Right lobe of liver (tissue), 6 donors: ENCODE measurements around the gene ERGIC1. TPM values are rescaled to one million over a fixed set of nuclear protein-coding genes. Genes with fewer than 3 reads are reported as not detected.

Source experiments
- ATAC-seq, 4 donors: fragments of 200-7000 bp; cut with Tn5 transposase; one replicate each; pipeline ENCODE4 v1.9.1; 2020; ENCODE audit warnings: mild to moderate bottlenecking in 4 of 4, moderate library complexity in 4 of 4
- DNase-seq, 3 donors: peaks; one replicate each; pipeline ENCODE4 v3.0.0-alpha.2; 2020
- H3K27ac ChIP-seq, 3 donors: fragments of 200-600 bp; one replicate each; pipeline ENCODE4 v1.8.0; 2022
- H3K27me3 ChIP-seq, 2 donors: fragments of 200-600 bp; one replicate each; pipeline ENCODE4 v1.8.0; 2022
- H3K36me3 ChIP-seq, 4 donors: fragments of 200-600 bp; sonication (generic) in 1 of 4; one replicate each; pipeline versions ENCODE4 v1.5.1 to v1.8.0; 2017 to 2022; ENCODE audit warnings: control low read depth in 1 of 4
- H3K4me1 ChIP-seq, 4 donors: fragments of 200-600 bp; sonication (generic) in 1 of 4; one replicate each; pipeline versions ENCODE4 v1.5.1 to v1.8.0; 2017 to 2022; ENCODE audit warnings: control low read depth in 1 of 4
- H3K4me3 ChIP-seq, 3 donors: fragments of 200-600 bp; one replicate each; pipeline ENCODE4 v1.8.0; 2022
- H3K9me3 ChIP-seq, 4 donors: fragments of 200-600 bp; sonication (generic) in 1 of 4; one replicate each; pipeline versions ENCODE4 v1.5.1 to v1.8.0; 2017 to 2022; ENCODE audit warnings: control low read depth in 1 of 4
- POLR2A ChIP-seq: fragments of 450-650 bp; IDR thresholded peaks from one replicate; pipeline ENCODE4 v1.6.1; 2017; ENCODE audit warnings: antibody characterized with exemption, mild to moderate bottlenecking
- WGBS: methylation state at CpG from one replicate; pipeline ENCODE4 v1.1.6; 2018; ENCODE audit warnings: low coverage, low lambda C conversion rate; ENCODE audit not compliant: insufficient coverage; ENCODE audit errors: missing lambda C conversion rate; 5-methylcytosine and 5-hydroxymethylcytosine counted together
- intact Hi-C, 2 donors: fragments of 100-400 bp; cut with DNase I; formaldehyde crosslinking; loops; one replicate each; pipeline versions ENCODE4 v1.11.2 to v1.14.1; 2022
- total RNA-seq, 6 experiments: library from RNA; depleted of rRNA in 2 of 6; stranded (reverse); fragments of >200 nt in 2 of 6; fragmentation: NEBNext Ultra II Directional in 3 of 6; extraction: Animal tissue kit (Norgen Biotek cat#: 25700) in 3 of 6; gene quantifications; one replicate each; pipeline versions ENCODE4 v1.1.0 to v1.2.4, GENCODE V29; 2016 to 2023
- TF ChIP-seq, protein P1 (sequence below), 4 donors: fragments of 200-600 bp in 3 of 4; fragments of 450-650 bp in 1 of 4; IDR thresholded peaks; one replicate each; pipeline versions ENCODE4 v1.5.1 to v1.8.0; 2016 to 2022; ENCODE audit warnings: antibody characterized with exemption in 4 of 4, mild to moderate bottlenecking in 2 of 4
- donor health status: DM: no; HTN: yes; CAD: no.
- donor health status: DM: no; HTN: no; CAD: no.
- donor health status: DM: no; HTN: no; CAD: no.
- donor health status: DM: no; HTN: yes; CAD: no.
- donor health status: DM: no; HTN: yes; CAD: no.

ERGIC1 gene
- total RNA-seq, 6 experiments from 2014 or later = 103 to 264 (median 154) TPM

DNA sequence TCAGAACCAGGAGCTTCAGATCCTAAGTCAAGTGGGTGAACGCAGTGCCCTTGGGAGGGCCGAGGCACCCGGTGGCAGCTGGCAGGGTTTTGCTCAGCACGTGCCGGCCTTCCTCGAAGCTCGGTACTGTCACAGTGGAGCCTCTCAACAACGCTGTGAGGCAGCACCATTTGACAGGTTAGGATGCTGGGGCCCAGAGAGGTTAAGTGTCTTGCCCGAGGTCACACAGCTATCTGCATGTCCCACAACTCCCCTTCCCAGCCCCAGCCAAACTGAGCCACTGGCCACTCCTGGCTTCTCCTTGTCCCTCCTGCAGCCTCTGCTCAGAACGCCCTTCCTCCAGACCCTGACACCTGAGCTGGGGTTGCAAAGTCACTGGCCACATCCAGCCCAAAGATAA is 81.5 kb downstream of the ERGIC1 start:
- intact Hi-C loops = no loop called here
- Histone ChIP-seq H3K27ac (no peak overlapping the region), H3K4me3 (no peak overlapping the region), H3K36me3 (peaks cover 11 to 31% (median 23%) of the 10 kb centered on the region in 4 donors), H3K27me3 (no peaks in the 10 kb centered on the region), H3K9me3 (no peaks in the 10 kb centered on the region), H3K4me1 (no peaks in the 10 kb centered on the region)
- no peak for TF ChIP-seq POLR2A
- TF ChIP-seq, protein P1, sequence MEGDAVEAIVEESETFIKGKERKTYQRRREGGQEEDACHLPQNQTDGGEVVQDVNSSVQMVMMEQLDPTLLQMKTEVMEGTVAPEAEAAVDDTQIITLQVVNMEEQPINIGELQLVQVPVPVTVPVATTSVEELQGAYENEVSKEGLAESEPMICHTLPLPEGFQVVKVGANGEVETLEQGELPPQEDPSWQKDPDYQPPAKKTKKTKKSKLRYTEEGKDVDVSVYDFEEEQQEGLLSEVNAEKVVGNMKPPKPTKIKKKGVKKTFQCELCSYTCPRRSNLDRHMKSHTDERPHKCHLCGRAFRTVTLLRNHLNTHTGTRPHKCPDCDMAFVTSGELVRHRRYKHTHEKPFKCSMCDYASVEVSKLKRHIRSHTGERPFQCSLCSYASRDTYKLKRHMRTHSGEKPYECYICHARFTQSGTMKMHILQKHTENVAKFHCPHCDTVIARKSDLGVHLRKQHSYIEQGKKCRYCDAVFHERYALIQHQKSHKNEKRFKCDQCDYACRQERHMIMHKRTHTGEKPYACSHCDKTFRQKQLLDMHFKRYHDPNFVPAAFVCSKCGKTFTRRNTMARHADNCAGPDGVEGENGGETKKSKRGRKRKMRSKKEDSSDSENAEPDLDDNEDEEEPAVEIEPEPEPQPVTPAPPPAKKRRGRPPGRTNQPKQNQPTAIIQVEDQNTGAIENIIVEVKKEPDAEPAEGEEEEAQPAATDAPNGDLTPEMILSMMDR (IDR thresholded peaks at IDR 0.05) = no peak
- DNase-seq (no peak), ATAC-seq (no peak)
- 80% methylated on average over 1 of the region's 10 CpGs for WGBS

DNA sequence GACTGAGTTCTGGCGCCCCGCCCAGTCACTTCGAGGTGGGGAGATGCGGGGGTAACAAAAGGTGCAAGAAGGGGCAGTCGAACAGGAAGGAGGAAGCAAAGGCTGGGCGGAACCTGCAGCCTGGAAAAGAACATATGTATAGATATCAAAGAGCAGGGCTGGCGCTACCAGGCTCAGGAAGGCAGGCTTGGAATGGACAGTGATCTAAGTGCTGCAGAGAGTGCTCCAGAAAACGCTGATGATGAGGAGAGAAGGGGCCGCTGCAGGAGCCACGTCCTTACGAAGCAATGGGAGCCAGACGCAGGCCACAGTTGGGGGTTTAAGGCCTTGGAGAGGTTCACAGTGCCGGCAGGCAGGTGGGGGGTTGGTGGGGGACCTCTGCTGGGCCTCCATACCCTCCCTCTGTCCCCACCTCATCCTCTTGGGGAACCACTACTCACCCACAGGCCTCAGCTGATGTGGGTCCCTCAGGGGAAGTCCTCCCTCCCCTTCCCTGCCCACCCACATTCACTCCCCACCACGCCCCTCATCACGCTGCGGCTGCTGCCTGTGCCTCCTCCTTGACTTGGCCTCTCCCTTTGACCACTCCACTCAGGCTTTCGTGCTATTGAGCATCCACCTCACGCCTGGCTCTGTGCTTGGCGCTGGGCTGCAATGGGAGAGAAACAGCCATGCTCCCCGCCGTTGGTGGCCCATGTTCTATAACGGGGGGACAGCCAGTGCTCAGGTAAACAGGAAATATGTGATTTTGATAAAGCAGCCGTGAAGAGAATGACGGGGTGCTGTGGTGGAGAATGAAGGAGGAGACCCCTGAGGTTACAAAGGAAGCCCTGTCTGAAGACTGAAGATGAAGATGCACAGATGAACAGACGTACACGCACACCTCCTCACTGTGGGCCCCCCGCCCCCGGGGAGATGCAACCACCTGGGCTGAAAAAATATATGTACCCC is 84.6 kb downstream of the ERGIC1 start:
- intact Hi-C loops = no loop called here
- DNase-seq (no peak), ATAC-seq (peak in 1 of 4 donors; percentile 12)
- Histone ChIP-seq H3K27ac (no peak overlapping the region), H3K4me3 (no peak overlapping the region), H3K4me1 (no peaks in the 10 kb centered on the region), H3K36me3 (peaks cover 11 to 26% (median 22%) of the 10 kb centered on the region in 4 donors), H3K27me3 (no peaks in the 10 kb centered on the region), H3K9me3 (no peaks in the 10 kb centered on the region)
- 55% methylated on average over 15 of the region's 28 CpGs for WGBS
- TF ChIP-seq POLR2A = no peak
- TF ChIP-seq, protein P1 (IDR thresholded peaks at IDR 0.05) = no peak

DNA sequence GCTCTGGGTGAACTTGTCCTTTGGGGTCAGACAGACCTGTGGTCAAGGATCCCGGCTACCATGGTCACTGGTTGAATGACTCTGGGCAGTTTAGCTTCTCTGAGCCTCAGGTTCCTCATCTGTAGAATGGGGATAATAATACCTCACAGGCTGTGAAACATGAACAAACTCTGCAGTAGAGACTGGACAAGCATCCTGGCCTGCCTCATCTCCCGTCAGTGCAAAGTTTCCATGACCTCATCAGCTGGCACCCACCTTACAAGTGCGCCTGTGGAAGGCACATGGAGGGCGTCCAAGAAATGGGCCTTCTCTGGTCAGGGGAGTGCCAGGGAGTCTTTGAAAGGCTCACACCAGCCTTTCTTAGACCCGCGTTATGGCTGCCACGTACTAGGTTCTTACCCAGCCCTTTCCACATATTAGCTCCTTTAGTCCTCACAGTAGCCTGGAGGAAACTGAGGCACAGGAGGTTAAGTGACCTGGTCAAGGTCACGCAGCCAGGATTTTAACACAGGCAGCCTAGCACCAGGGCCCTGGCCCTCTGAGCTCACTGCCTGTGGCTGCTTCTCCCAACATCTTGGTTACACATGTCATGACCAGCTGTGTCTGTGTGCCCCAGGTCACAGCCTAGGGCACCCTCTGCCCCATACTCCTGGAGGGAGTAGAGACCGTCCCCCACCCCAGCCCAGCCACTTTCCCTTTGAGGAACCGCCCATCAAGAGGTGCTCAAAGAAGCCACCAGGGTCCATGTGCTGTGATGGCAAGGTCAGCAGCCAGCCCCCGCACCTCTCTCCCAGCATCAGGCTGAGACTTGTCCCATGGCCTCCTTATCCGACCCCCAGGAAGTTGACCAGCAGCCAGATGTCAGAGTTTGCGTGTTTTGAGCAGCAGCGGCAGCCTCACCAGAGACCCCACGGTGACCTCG is 85.7 kb downstream of the ERGIC1 start:
- DNase-seq (no peak), ATAC-seq (peak in 3 of 4 donors; percentile 12 to 56 (median 29))
- Histone ChIP-seq H3K4me3 (no peak overlapping the region), H3K36me3 (peaks cover 6 to 22% (median 20%) of the 10 kb centered on the region in 4 donors), H3K27me3 (no peaks in the 10 kb centered on the region), H3K9me3 (no peaks in the 10 kb centered on the region), H3K4me1 (no peaks in the 10 kb centered on the region), H3K27ac (no peak overlapping the region)
- intact Hi-C loops = no loop called here
- TF ChIP-seq, protein P1 (IDR thresholded peaks at IDR 0.05) = no peak
- no peak for TF ChIP-seq POLR2A
- 78% methylated on average over 4 of the region's 16 CpGs for WGBS

DNA sequence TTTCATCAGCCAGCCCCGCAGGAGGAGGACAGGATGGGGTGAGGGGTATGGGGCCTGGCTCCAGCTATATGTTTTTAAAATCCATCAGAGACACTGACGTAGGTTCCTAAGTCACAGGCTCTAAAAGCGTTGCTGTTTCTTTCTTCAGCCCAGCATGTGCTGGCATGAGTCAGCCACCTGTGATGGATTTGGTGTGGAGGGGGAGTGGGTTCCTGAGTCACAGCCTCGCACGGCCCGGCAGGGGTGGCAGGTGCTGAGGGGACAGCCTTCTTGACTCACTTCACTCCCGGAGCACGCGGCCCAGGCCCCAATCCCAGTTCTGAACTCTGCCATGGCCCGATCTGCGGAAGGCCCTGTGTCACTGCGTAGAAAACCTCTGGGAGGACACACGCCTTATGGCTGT is 86.4 kb downstream of the ERGIC1 start:
- no peak for DNase-seq
- no peak overlapping the region for H3K4me3 ChIP-seq
- intact Hi-C loops = no loop called here
- no peaks in the 10 kb centered on the region for H3K9me3 ChIP-seq
- no peaks in the 10 kb centered on the region for H3K27me3 ChIP-seq
- TF ChIP-seq POLR2A = no peak
- TF ChIP-seq, protein P1 (IDR thresholded peaks at IDR 0.05) = no peak
- WGBS = 83% methylated on average over 2 of the region's 13 CpGs
- no peaks in the 10 kb centered on the region for H3K4me1 ChIP-seq
- H3K27ac ChIP-seq = no peak overlapping the region
- H3K36me3 ChIP-seq = peaks cover 0 to 15% (median 14%) of the 10 kb centered on the region in 4 donors
- no peak for ATAC-seq
